ENCODE measurements around the gene PPP2R1B. TPM values are rescaled to one million over a fixed set of nuclear protein-coding genes. Genes with fewer than 3 reads are reported as not detected.

Gene PPP2R1B
- total RNA-seq, 2 experiments from 2014 or later: 34.5 to 39.2 TPM

DNA sequence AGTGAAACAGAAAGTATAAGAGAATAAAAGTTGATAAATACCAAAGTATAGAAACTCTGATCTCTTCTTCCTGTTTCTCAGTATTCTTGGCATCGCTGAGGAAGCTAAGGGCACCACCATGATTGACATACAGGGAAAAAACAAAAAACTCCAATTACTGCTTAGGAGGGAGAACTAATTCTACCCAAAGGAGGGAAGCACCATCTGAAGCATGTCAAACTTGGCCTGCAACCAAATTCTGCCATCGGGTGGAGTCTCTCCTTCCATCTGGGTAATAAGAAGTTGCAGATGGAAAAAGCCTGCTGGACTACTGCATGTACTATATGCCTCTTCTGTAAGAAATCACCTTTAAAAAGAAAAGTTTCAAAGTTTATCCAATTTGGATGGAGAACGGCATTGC is 30.5 kb upstream of the PPP2R1B start:
- no peaks in the 10 kb centered on the region for H3K4me1 Mint-ChIP-seq (ENCODE audit: low read depth)
- no peak overlapping the region for H3K4me3 Mint-ChIP-seq
- DNase-seq: no peak
- CTCF ChIA-PET: no interaction called here
- no peak for ATAC-seq (ENCODE audit: poor library complexity)
- no peaks in the 10 kb centered on the region for H3K4me1 ChIP-seq (ENCODE audit: insufficient read depth, low read length)
- no peak overlapping the region for H3K4me3 ChIP-seq (ENCODE audit: low read length)
- no peak overlapping the region for H3K27ac ChIP-seq (ENCODE audit: low read depth in 1 of 2, low read length in 2 of 2)
- peaks cover 69% of the 10 kb centered on the region for H3K36me3 Mint-ChIP-seq (ENCODE audit: low read depth)
- no peaks in the 10 kb centered on the region for H3K27me3 Mint-ChIP-seq
- intact Hi-C loops (cut with DNase I, micrococcal nuclease): no loop called here
- H3K9me3 Mint-ChIP-seq: no peaks in the 10 kb centered on the region
- no peak overlapping the region for H3K27ac Mint-ChIP-seq
- peaks cover 0 to 3% of the 10 kb centered on the region in 2 experiments for H3K9me3 ChIP-seq (ENCODE audit: control insufficient read depth in 1 of 2, insufficient read depth in 1 of 2, low read length in 2 of 2)
- H3K36me3 ChIP-seq (ENCODE audit: insufficient read depth, low read length): peaks cover 15% of the 10 kb centered on the region
- H3K27me3 ChIP-seq (ENCODE audit: control insufficient read depth in 1 of 2, insufficient read depth in 2 of 2, low read length in 2 of 2): no peaks in the 10 kb centered on the region
- TF ChIP-seq CTCF (IDR thresholded peaks at IDR 0.05): no peak
- POLR2A ChIA-PET: no interaction called here

- TF ChIP-seq CTCF (IDR thresholded peaks at IDR 0.05): no peak
- CTCF ChIA-PET: no interaction called here
Observed at GRCh38 chr11:111795334-111795985, 29.3 kb upstream of the PPP2R1B start.

DNA sequence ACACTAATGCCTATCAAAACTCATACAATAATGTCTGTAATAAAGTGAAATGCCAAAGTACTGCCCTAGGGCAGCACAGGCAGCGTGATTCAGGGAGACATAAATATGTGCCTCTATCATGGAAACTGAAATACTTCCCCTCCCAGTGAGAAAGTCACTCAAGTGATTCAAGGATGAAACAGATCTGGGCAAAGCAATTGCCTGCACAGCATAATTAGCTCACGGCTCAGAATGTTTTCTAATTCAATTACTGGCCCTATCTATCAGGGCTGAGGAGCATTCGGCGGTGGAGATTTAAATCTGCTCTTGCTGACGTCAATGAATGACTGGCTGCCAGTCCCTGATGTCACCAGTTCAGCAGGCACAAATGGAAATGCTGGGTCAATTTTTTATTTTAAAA is 27.7 kb upstream of the PPP2R1B start:
- Histone ChIP-seq H3K36me3 (ENCODE audit: insufficient read depth, low read length) (peaks cover 13% of the 10 kb centered on the region), H3K9me3 (ENCODE audit: control insufficient read depth in 1 of 2, insufficient read depth in 1 of 2, low read length in 2 of 2) (peaks cover 0 to 3% of the 10 kb centered on the region in 2 experiments), H3K4me1 (ENCODE audit: insufficient read depth, low read length) (no peaks in the 10 kb centered on the region), H3K27ac (ENCODE audit: low read depth in 1 of 2, low read length in 2 of 2) (no peak overlapping the region), H3K27me3 (ENCODE audit: control insufficient read depth in 1 of 2, insufficient read depth in 2 of 2, low read length in 2 of 2) (no peaks in the 10 kb centered on the region), H3K4me3 (ENCODE audit: low read length) (no peak overlapping the region)
- no peaks in the 10 kb centered on the region for H3K27me3 Mint-ChIP-seq
- no peaks in the 10 kb centered on the region for H3K9me3 Mint-ChIP-seq
- no peaks in the 10 kb centered on the region for H3K4me1 Mint-ChIP-seq (ENCODE audit: low read depth)
- ATAC-seq (ENCODE audit: poor library complexity) (no peak), DNase-seq (no peak)
- ChIA-PET POLR2A (no interaction called here), CTCF (no interaction called here)
- intact Hi-C loops (cut with DNase I, micrococcal nuclease): no loop called here
- no peak overlapping the region for H3K27ac Mint-ChIP-seq
- H3K36me3 Mint-ChIP-seq (ENCODE audit: low read depth): peaks cover 55% of the 10 kb centered on the region
- no peak for TF ChIP-seq CTCF (IDR thresholded peaks at IDR 0.05)
- no peak overlapping the region for H3K4me3 Mint-ChIP-seq

More at GRCh38 chr11:111795334-111795985, 29.3 kb upstream of the PPP2R1B start:
- POLR2A ChIA-PET: interaction anchor here (0.7 kb wide), 1 partner anchor 19 kb away, joined by 3 read pairs; no protein-coding TSS in a partner anchor
- Histone ChIP-seq H3K27ac (ENCODE audit: low read depth in 1 of 2, low read length in 2 of 2) (no peak overlapping the region), H3K36me3 (ENCODE audit: insufficient read depth, low read length) (peaks cover 12% of the 10 kb centered on the region), H3K27me3 (ENCODE audit: control insufficient read depth in 1 of 2, insufficient read depth in 2 of 2, low read length in 2 of 2) (no peaks in the 10 kb centered on the region), H3K4me1 (ENCODE audit: insufficient read depth, low read length) (no peaks in the 10 kb centered on the region), H3K9me3 (ENCODE audit: control insufficient read depth in 1 of 2, insufficient read depth in 1 of 2, low read length in 2 of 2) (peaks cover 0 to 3% of the 10 kb centered on the region in 2 experiments), H3K4me3 (ENCODE audit: low read length) (no peak overlapping the region)
- H3K9me3 Mint-ChIP-seq: no peaks in the 10 kb centered on the region
- intact Hi-C loops (cut with DNase I, micrococcal nuclease): no loop called here
- no peaks in the 10 kb centered on the region for H3K27me3 Mint-ChIP-seq
- peaks cover 67% of the 10 kb centered on the region for H3K36me3 Mint-ChIP-seq (ENCODE audit: low read depth)
- no peak for DNase-seq
- no peak for ATAC-seq (ENCODE audit: poor library complexity)
- no peak overlapping the region for H3K27ac Mint-ChIP-seq
- H3K4me3 Mint-ChIP-seq: no peak overlapping the region
- H3K4me1 Mint-ChIP-seq (ENCODE audit: low read depth): no peaks in the 10 kb centered on the region

Measured in CD4-positive, alpha-beta T cell (primary cell).